ENCODE measurements around the gene WDR11. TPM values are rescaled to one million over a fixed set of nuclear protein-coding genes. Genes with fewer than 3 reads are reported as not detected.

The WDR11 gene
- polyA plus RNA-seq, 3 donors, result 32.9 to 68.0 (median 50.1) TPM

DNA sequence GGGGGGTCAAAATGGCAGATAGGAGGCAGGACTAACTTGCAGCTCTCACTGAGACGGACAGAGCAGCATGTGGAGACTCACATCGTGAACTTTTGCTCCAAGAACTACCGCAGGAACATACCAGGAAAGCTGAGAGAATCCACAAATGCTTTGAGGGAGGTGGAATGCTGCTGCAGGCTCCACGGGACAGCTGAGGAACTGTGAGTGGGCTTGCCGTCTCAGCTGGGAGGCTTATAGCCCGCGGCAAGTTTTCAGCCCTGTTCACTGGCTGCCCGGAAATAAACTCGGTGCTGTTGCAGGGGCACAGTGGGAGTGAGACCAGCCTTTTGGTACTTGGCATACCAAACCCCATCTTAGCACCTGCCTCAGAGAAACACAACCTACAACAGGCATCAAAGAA, 19.1 kb upstream of the WDR11 start:
- no peak overlapping the region for H3K27ac Mint-ChIP-seq
- no peaks in the 10 kb centered on the region for H3K36me3 ChIP-seq (replicated peaks in 1 of 2; ENCODE audit: control insufficient read depth in 1 of 2, insufficient read depth in 2 of 2, low read length in 2 of 2)
- H3K4me3 ChIP-seq (replicated peaks in 1 of 3; ENCODE audit: low read depth in 2 of 3, low read length in 3 of 3), result no peak overlapping the region
- H3K4me2 ChIP-seq (replicated peaks; ENCODE audit: extremely low read depth, low read length, poor library complexity, severe bottlenecking), result no peak overlapping the region
- H3K9me3 Mint-ChIP-seq, result peaks cover 0 to 2% (median 0%) of the 10 kb centered on the region in 7 donors
- peaks cover 8 to 14% (median 8%) of the 10 kb centered on the region in 3 donors for H3K27me3 Mint-ChIP-seq (ENCODE audit: low read depth in 3 of 3)
- no peak overlapping the region for H2AFZ ChIP-seq (ENCODE audit: insufficient read depth, low read depth, low read length, poor library complexity, severe bottlenecking)
- H3K36me3 Mint-ChIP-seq, result no peaks in the 10 kb centered on the region
- H3K4me3 Mint-ChIP-seq, result no peak overlapping the region
- H4K20me1 ChIP-seq (ENCODE audit: insufficient read depth, low read length), result no peaks in the 10 kb centered on the region
- intact Hi-C loops (cut with micrococcal nuclease), result no loop called here
- TF ChIP-seq, protein P1, sequence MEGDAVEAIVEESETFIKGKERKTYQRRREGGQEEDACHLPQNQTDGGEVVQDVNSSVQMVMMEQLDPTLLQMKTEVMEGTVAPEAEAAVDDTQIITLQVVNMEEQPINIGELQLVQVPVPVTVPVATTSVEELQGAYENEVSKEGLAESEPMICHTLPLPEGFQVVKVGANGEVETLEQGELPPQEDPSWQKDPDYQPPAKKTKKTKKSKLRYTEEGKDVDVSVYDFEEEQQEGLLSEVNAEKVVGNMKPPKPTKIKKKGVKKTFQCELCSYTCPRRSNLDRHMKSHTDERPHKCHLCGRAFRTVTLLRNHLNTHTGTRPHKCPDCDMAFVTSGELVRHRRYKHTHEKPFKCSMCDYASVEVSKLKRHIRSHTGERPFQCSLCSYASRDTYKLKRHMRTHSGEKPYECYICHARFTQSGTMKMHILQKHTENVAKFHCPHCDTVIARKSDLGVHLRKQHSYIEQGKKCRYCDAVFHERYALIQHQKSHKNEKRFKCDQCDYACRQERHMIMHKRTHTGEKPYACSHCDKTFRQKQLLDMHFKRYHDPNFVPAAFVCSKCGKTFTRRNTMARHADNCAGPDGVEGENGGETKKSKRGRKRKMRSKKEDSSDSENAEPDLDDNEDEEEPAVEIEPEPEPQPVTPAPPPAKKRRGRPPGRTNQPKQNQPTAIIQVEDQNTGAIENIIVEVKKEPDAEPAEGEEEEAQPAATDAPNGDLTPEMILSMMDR (IDR thresholded peaks at IDR 0.05), result no peak
- H3K27me3 ChIP-seq (ENCODE audit: control insufficient read depth in 2 of 2, insufficient read depth in 2 of 2, low read length in 2 of 2), result no peaks in the 10 kb centered on the region
- no peak for DNase-seq
- H3K79me2 ChIP-seq (ENCODE audit: insufficient read depth, low read length), result no peaks in the 10 kb centered on the region
- no peaks in the 10 kb centered on the region for H3K9me3 ChIP-seq (replicated peaks in 1 of 2; ENCODE audit: control insufficient read depth in 1 of 2, insufficient read depth in 1 of 2, low read length in 2 of 2)
- H3K9ac ChIP-seq (ENCODE audit: insufficient read depth, low read length, poor library complexity, severe bottlenecking), result no peak overlapping the region
- peaks cover 4 to 13% of the 10 kb centered on the region in 2 donors for H3K4me1 ChIP-seq (ENCODE audit: control insufficient read depth in 1 of 2, insufficient read depth in 2 of 2, low read length in 2 of 2)
- no peak overlapping the region for H3K27ac ChIP-seq (ENCODE audit: low read depth in 1 of 2, low read length in 2 of 2)
- WGBS (ENCODE audit: insufficient coverage), result 93% methylated on average over 9 of the region's 9 CpGs
- H3K4me1 Mint-ChIP-seq, result peaks cover 11% of the 10 kb centered on the region

DNA sequence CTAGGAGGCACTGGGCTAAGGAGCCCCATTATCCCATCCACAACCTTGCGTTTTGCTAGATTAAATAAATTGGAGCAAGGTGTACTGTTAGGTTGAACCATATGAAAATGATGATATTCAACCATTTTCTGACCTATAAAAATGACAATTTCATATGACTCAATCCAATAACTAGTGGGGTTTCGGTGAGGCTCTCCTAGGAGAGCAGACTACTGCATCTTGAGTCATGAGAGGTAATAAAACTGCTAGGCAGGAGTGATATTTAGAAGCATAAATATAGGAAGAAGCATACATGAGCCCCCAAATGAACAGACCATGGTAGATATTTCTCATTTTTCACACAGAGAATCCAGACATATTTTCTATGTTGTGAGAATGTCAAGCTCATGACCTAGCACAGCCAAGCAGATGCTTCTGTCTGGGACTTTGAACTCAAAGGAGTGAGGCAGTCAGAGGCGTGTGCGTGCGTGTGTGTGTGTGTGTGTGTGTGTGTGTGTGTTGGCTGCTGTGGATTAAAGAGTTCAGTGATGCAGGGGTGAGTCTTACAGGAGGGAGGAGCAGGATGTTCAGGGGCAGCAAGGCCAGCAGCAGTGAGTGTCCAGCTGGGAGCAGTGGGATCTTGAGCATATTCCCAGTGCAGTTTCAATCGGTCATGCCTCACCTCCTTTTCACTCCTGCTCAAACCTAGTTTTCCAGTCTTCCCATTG, 17.8 kb upstream of the WDR11 start:
- DNase-seq, result no peak
- H3K4me2 ChIP-seq (replicated peaks; ENCODE audit: extremely low read depth, low read length, poor library complexity, severe bottlenecking), result no peak overlapping the region
- H3K9me3 Mint-ChIP-seq, result peaks cover 0 to 2% (median 0%) of the 10 kb centered on the region in 7 donors
- H3K79me2 ChIP-seq (ENCODE audit: insufficient read depth, low read length), result no peaks in the 10 kb centered on the region
- WGBS (ENCODE audit: insufficient coverage), result 93% methylated on average over 4 of the region's 6 CpGs
- no peak overlapping the region for H3K9ac ChIP-seq (ENCODE audit: insufficient read depth, low read length, poor library complexity, severe bottlenecking)
- H3K27me3 Mint-ChIP-seq (ENCODE audit: low read depth in 3 of 3), result peaks cover 8 to 14% (median 13%) of the 10 kb centered on the region in 3 donors
- intact Hi-C loops (cut with micrococcal nuclease), result no loop called here
- H3K4me3 Mint-ChIP-seq, result no peak overlapping the region
- H3K4me1 Mint-ChIP-seq, result peaks cover 3% of the 10 kb centered on the region
- H3K36me3 ChIP-seq (replicated peaks in 1 of 2; ENCODE audit: control insufficient read depth in 1 of 2, insufficient read depth in 2 of 2, low read length in 2 of 2), result no peaks in the 10 kb centered on the region
- no peak overlapping the region for H3K27ac Mint-ChIP-seq
- no peaks in the 10 kb centered on the region for H3K27me3 ChIP-seq (ENCODE audit: control insufficient read depth in 2 of 2, insufficient read depth in 2 of 2, low read length in 2 of 2)
- no peaks in the 10 kb centered on the region for H4K20me1 ChIP-seq (ENCODE audit: insufficient read depth, low read length)
- H2AFZ ChIP-seq (ENCODE audit: insufficient read depth, low read depth, low read length, poor library complexity, severe bottlenecking), result no peak overlapping the region
- TF ChIP-seq, protein P1 (IDR thresholded peaks at IDR 0.05), result no peak
- H3K27ac ChIP-seq (ENCODE audit: low read depth in 1 of 2, low read length in 2 of 2), result no peak overlapping the region
- no peaks in the 10 kb centered on the region for H3K9me3 ChIP-seq (replicated peaks in 1 of 2; ENCODE audit: control insufficient read depth in 1 of 2, insufficient read depth in 1 of 2, low read length in 2 of 2)
- H3K4me3 ChIP-seq (replicated peaks in 1 of 3; ENCODE audit: low read depth in 2 of 3, low read length in 3 of 3), result no peak overlapping the region
- H3K36me3 Mint-ChIP-seq, result no peaks in the 10 kb centered on the region
- H3K4me1 ChIP-seq (ENCODE audit: control insufficient read depth in 1 of 2, insufficient read depth in 2 of 2, low read length in 2 of 2), result no peaks in the 10 kb centered on the region

Data from CD14-positive monocyte (primary cell).